Trophoblast cell (in vitro differentiated cells and primary cell): ENCODE measurements around the gene C1QTNF12.

Source experiments
- DNase-seq, 2 donors: peaks; one replicate each; pipeline ENCODE4 v3.0.0-alpha.2; 2016
- H2AFZ ChIP-seq: 2 replicates; pipeline ENCODE4 v1.6.1; 2013; ENCODE audit warnings: low read length, moderate library complexity, mild to moderate bottlenecking; ENCODE audit not compliant: insufficient read depth, poor library complexity
- H2AK5ac ChIP-seq: 2 replicates; pipeline ENCODE4 v1.6.1; 2013; ENCODE audit warnings: mild to moderate bottlenecking, low read length
- H2BK120ac ChIP-seq: 2 replicates; pipeline ENCODE4 v1.6.1; 2013; ENCODE audit warnings: low read length, mild to moderate bottlenecking, moderate library complexity; ENCODE audit not compliant: insufficient read depth, poor library complexity
- H2BK12ac ChIP-seq: 2 replicates; pipeline ENCODE4 v1.6.1; 2013; ENCODE audit warnings: mild to moderate bottlenecking, low read length, moderate library complexity
- H2BK5ac ChIP-seq: 2 replicates; pipeline ENCODE4 v1.6.1; 2013; ENCODE audit warnings: low read length, low read depth, moderate library complexity, mild to moderate bottlenecking; ENCODE audit not compliant: poor library complexity
- H3K14ac ChIP-seq: 2 replicates; pipeline ENCODE4 v1.6.1; 2013; ENCODE audit warnings: mild to moderate bottlenecking, low read length
- H3K18ac ChIP-seq: 2 replicates; pipeline ENCODE4 v1.6.1; 2013; ENCODE audit warnings: mild to moderate bottlenecking, low read length
- H3K23ac ChIP-seq: 2 replicates; pipeline ENCODE4 v1.6.1; 2013; ENCODE audit warnings: low read length
- H3K27ac ChIP-seq: 2 replicates; pipeline ENCODE4 v1.5.1; 2013; ENCODE audit warnings: low read depth, mild to moderate bottlenecking, inconsistent platforms, low read length, moderate library complexity
- H3K27me3 ChIP-seq: 2 replicates; pipeline ENCODE4 v1.6.1; 2013; ENCODE audit warnings: inconsistent platforms, mild to moderate bottlenecking, low read length, moderate library complexity; ENCODE audit not compliant: insufficient read depth
- H3K36me3 ChIP-seq, 2 experiments: 1 replicate in 1 of 2; 2 replicates in 1 of 2; pipeline ENCODE4 v1.6.1; 2013; ENCODE audit warnings: low read length in 2 of 2, mild to moderate bottlenecking in 2 of 2, moderate library complexity in 1 of 2; ENCODE audit not compliant: insufficient read depth in 2 of 2, control insufficient read depth in 1 of 2
- H3K4ac ChIP-seq: 2 replicates; pipeline ENCODE4 v1.6.1; 2013; ENCODE audit warnings: low read depth, mild to moderate bottlenecking, low read length, moderate library complexity
- H3K4me1 ChIP-seq, 2 experiments: 1 replicate in 1 of 2; 2 replicates in 1 of 2; pipeline ENCODE4 v1.6.1; 2013; ENCODE audit warnings: low read length in 2 of 2, mild to moderate bottlenecking in 2 of 2, moderate library complexity in 1 of 2; ENCODE audit not compliant: insufficient read depth in 2 of 2, control insufficient read depth in 1 of 2
- H3K4me2 ChIP-seq: 2 replicates; pipeline ENCODE4 v1.6.1; 2013; ENCODE audit warnings: inconsistent platforms, mild to moderate bottlenecking, low read length, moderate library complexity
- H3K4me3 ChIP-seq: 2 replicates; pipeline ENCODE4 v1.5.1; 2013; ENCODE audit warnings: mild to moderate bottlenecking, low read depth, low read length, inconsistent platforms
- H3K79me1 ChIP-seq: one replicate; pipeline ENCODE4 v1.6.1; 2013; ENCODE audit warnings: low read length
- H3K79me2 ChIP-seq: 2 replicates; pipeline ENCODE4 v1.6.1; 2013; ENCODE audit warnings: low read length, mild to moderate bottlenecking; ENCODE audit not compliant: control insufficient read depth, insufficient read depth, poor library complexity
- H3K9ac ChIP-seq: 2 replicates; pipeline ENCODE4 v1.6.1; 2013; ENCODE audit warnings: mild to moderate bottlenecking, low read length
- H3K9me3 ChIP-seq: 2 replicates; pipeline ENCODE4 v1.6.1; 2013; ENCODE audit warnings: low read depth, mild to moderate bottlenecking, control low read depth, inconsistent platforms, low read length; ENCODE audit not compliant: insufficient read depth
- H4K12ac ChIP-seq: 2 replicates; pipeline ENCODE4 v1.6.1; 2013; ENCODE audit warnings: low read depth, mild to moderate bottlenecking, low read length, moderate library complexity
- H4K8ac ChIP-seq: 2 replicates; pipeline ENCODE4 v1.6.1; 2013; ENCODE audit warnings: low read depth, mild to moderate bottlenecking, low read length, moderate library complexity
- H4K91ac ChIP-seq: one replicate; pipeline ENCODE4 v1.6.1; 2013; ENCODE audit warnings: low read depth, mild to moderate bottlenecking, low read length, moderate library complexity
- WGBS: extraction: QIAGEN DNeasy Blood & Tissue Kit; methylation state at CpG from one replicate; pipeline ENCODE4 v1.1.7; 2013; ENCODE audit warnings: missing lambda C conversion rate; ENCODE audit not compliant: insufficient read length, insufficient coverage; ENCODE audit errors: extremely low coverage; 5-methylcytosine and 5-hydroxymethylcytosine counted together

C1QTNF12 gene

DNA sequence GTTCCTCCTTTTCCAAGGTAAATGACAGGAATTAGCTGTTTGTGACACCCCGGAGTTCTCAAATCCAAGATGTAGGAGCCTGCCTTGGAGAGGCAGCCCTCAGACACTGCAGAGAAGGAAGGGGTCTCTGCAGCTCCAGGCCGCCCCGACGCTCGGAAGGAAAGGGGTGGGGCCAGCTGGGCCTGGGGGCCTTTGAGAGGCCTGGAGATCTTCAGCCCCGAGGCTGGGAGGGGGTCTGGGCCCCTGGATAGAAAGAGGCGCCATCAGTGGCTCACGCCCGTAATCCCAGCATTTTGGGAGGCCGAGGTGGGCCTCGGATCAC lies 39.0 kb downstream of the C1QTNF12 start:
- H3K4me1 ChIP-seq: no peaks in the 10 kb centered on the region
- no CpG with 5 or more reads among the region's 11 CpGs for WGBS

GRCh38 chr1:1206966-1207531 lies 39.5 kb downstream of the C1QTNF12 start:
- Histone ChIP-seq H3K4me1 (no peaks in the 10 kb centered on the region), H2AFZ (no peak overlapping the region), H3K79me2 (no peaks in the 10 kb centered on the region), H3K79me1 (no peaks in the 10 kb centered on the region), H3K27ac (no peak overlapping the region), H3K36me3 (no peaks in the 10 kb centered on the region), H3K4ac (no peak overlapping the region), H2BK12ac (no peak overlapping the region), H4K12ac (no peak overlapping the region), H3K27me3 (peaks cover 11% of the 10 kb centered on the region), H3K4me3 (no peak overlapping the region), H3K23ac (no peak overlapping the region), H2BK120ac (no peak overlapping the region), H3K9ac (no peak overlapping the region), H4K8ac (no peak overlapping the region), H3K14ac (no peak overlapping the region), H3K4me2 (no peak overlapping the region), H3K18ac (no peak overlapping the region), H3K9me3 (peaks cover 1% of the 10 kb centered on the region), H4K91ac (no peak overlapping the region), H2AK5ac (no peak overlapping the region), H2BK5ac (no peak overlapping the region)
- no CpG with 5 or more reads among the region's 19 CpGs for WGBS
- DNase-seq: no peak

More for the DNA sequence above, 39.0 kb downstream of the C1QTNF12 start:
- DNase-seq: no peak
- Histone ChIP-seq H3K4ac (no peak overlapping the region), H2BK12ac (no peak overlapping the region), H3K4me3 (no peak overlapping the region), H4K12ac (no peak overlapping the region), H3K79me1 (no peaks in the 10 kb centered on the region), H2AK5ac (no peak overlapping the region), H3K9me3 (peaks cover 3% of the 10 kb centered on the region), H3K18ac (no peak overlapping the region), H3K4me2 (no peak overlapping the region), H3K27me3 (peaks cover 11% of the 10 kb centered on the region), H2BK120ac (no peak overlapping the region), H2BK5ac (no peak overlapping the region), H3K14ac (no peak overlapping the region), H3K9ac (no peak overlapping the region), H3K27ac (no peak overlapping the region), H4K8ac (no peak overlapping the region), H4K91ac (no peak overlapping the region), H2AFZ (no peak overlapping the region), H3K79me2 (no peaks in the 10 kb centered on the region), H3K36me3 (no peaks in the 10 kb centered on the region), H3K23ac (no peak overlapping the region)

DNA sequence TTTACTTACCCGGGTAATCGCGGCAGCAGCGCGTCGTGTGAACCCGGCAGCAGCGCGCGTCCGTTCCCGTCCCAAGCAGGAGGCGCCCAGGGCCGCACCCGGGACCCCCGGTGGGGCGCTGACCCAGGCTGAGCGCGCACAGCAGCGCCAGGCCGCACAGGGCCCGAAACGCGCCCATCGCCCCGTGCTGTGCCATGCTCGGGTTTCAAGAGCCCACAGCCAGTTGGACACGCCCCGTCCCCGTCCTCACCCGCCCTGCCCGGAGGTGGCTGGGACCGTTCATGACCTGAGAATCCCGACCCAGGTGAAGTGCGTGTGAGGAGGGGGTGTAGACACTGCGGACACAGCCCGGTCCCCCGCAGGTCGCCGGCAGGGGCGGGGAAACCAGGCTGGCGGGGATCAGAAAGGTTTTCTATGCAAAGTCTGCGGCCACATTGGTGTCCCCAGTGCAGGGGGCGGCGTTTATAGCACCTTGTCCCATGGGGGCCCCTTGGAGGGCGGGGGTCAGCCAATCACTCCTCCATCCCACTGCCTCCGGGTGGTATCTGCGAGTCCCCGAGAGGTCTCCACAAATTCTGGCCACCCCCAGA lies 40.1 kb downstream of the C1QTNF12 start, which contains the start of gene TNFRSF18:
Gene TNFRSF18 (minus strand): TSS at position 217 of the 590 bp plus-strand sequence. CDS start 21 bp downstream, at position 196.
- no peak within 1 kb of the TSS for H3K4me2 ChIP-seq
- no peak within 1 kb of the TSS for H2BK12ac ChIP-seq
- no peak within 1 kb of the TSS for H3K14ac ChIP-seq
- H3K79me2 ChIP-seq: no peaks in the 10 kb centered on the region
- no peaks in the 10 kb centered on the region for H3K36me3 ChIP-seq
- H3K27ac ChIP-seq: no peak within 1 kb of the TSS
- no peaks in the 10 kb centered on the region for H3K79me1 ChIP-seq
- H3K9me3 ChIP-seq: no peaks in the 10 kb centered on the region
- H3K4ac ChIP-seq: no peak within 1 kb of the TSS
- peaks cover 12% of the 10 kb centered on the region for H3K27me3 ChIP-seq
- H4K12ac ChIP-seq: no peak within 1 kb of the TSS
- H2AFZ ChIP-seq: no peak within 1 kb of the TSS
- no peak within 1 kb of the TSS for H2BK120ac ChIP-seq
- H4K8ac ChIP-seq: no peak within 1 kb of the TSS
- no peak within 1 kb of the TSS for H4K91ac ChIP-seq
- no peak within 1 kb of the TSS for H3K9ac ChIP-seq
- H3K23ac ChIP-seq: no peak within 1 kb of the TSS
- H2AK5ac ChIP-seq: no peak within 1 kb of the TSS
- H3K4me3 ChIP-seq: no peak within 1 kb of the TSS
- no CpG with 5 or more reads among the region's 49 CpGs for WGBS
- DNase-seq: peak in 1 of 2 donors; percentile 33
- no peak within 1 kb of the TSS for H3K18ac ChIP-seq
- H3K4me1 ChIP-seq: peaks cover 0 to under 1% of the 10 kb centered on the region in 2 experiments
- H2BK5ac ChIP-seq: no peak within 1 kb of the TSS

DNA sequence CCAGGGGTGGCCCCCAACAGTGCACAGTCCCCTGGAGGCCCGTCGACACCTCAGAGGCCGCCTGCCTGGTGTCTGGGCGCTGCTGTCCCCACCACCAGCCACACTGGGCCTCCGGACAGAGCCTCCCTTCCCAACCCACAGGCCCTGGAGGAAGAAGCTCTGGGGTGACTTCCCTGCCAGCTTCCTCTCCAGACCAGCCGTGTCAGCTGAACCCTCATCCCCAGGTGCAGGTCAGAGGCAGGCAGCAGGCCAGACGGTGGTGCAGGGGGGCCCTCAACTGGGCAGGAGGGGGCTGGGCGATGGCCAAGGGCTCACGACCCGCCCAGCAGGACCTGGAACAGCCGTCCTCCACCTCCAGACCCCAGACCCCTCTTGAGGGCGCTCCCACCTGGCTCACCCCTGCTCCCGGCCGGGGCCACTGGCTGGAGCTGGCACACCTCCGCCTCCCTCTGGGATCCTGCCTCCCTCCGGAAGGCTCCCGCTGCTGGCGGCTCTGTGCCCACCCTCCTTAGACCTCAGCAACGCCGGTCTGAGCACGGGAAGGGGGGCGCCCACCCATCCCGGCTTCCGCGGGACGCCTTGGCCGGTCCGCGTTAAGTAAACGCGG lies 40.6 kb downstream of the C1QTNF12 start:
- Histone ChIP-seq H3K79me2 (no peaks in the 10 kb centered on the region), H3K4me1 (peaks cover 0 to 3% of the 10 kb centered on the region in 2 experiments), H4K91ac (no peak overlapping the region), H3K4ac (no peak overlapping the region), H2AFZ (no peak overlapping the region), H3K14ac (no peak overlapping the region), H3K9me3 (no peaks in the 10 kb centered on the region), H3K36me3 (no peaks in the 10 kb centered on the region), H2BK120ac (no peak overlapping the region), H3K79me1 (peaks cover 1% of the 10 kb centered on the region), H3K9ac (no peak overlapping the region), H4K12ac (no peak overlapping the region), H3K4me2 (no peak overlapping the region), H2BK5ac (no peak overlapping the region), H3K23ac (no peak overlapping the region), H2BK12ac (no peak overlapping the region), H3K27ac (no peak overlapping the region), H4K8ac (no peak overlapping the region), H3K18ac (no peak overlapping the region), H3K27me3 (peaks cover 18% of the 10 kb centered on the region), H2AK5ac (no peak overlapping the region), H3K4me3 (no peak overlapping the region)
- no peak for DNase-seq
- WGBS: no CpG with 5 or more reads among the region's 31 CpGs
